ENCODE results near the gene TBCCD1.
A peak's percentile ranks its signal among the peaks of the same experiment; 100 is the strongest.

TBCCD1 gene

GRCh38 chr3:186612721-186613636, 45.8 kb upstream of the TBCCD1 start, which contains the start of gene AHSG:
Gene AHSG (plus strand): TSS chr3:186613060. CDS start chr3:186613142, 82 bp downstream.
- H3K4me3 ChIP-seq (ENCODE audit: control insufficient read depth, low read depth, low read length), result no peak within 1 kb of the TSS
- DNase-seq (ENCODE audit: low read depth), result no peak
- TF ChIP-seq, protein P1, sequence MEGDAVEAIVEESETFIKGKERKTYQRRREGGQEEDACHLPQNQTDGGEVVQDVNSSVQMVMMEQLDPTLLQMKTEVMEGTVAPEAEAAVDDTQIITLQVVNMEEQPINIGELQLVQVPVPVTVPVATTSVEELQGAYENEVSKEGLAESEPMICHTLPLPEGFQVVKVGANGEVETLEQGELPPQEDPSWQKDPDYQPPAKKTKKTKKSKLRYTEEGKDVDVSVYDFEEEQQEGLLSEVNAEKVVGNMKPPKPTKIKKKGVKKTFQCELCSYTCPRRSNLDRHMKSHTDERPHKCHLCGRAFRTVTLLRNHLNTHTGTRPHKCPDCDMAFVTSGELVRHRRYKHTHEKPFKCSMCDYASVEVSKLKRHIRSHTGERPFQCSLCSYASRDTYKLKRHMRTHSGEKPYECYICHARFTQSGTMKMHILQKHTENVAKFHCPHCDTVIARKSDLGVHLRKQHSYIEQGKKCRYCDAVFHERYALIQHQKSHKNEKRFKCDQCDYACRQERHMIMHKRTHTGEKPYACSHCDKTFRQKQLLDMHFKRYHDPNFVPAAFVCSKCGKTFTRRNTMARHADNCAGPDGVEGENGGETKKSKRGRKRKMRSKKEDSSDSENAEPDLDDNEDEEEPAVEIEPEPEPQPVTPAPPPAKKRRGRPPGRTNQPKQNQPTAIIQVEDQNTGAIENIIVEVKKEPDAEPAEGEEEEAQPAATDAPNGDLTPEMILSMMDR (IDR thresholded peaks at IDR 0.05; ENCODE audit: control insufficient read depth, insufficient read depth, low read depth, low read length, missing control alignments), result no peak

GRCh38 chr3:186612065-186612464, 44.9 kb upstream of the TBCCD1 start:
- TF ChIP-seq, protein P1 (IDR thresholded peaks at IDR 0.05; ENCODE audit: control insufficient read depth, insufficient read depth, low read depth, low read length, missing control alignments), result no peak
- no peak for DNase-seq (ENCODE audit: low read depth)
- H3K4me3 ChIP-seq (ENCODE audit: control insufficient read depth, low read depth, low read length), result no peak overlapping the region

DNA sequence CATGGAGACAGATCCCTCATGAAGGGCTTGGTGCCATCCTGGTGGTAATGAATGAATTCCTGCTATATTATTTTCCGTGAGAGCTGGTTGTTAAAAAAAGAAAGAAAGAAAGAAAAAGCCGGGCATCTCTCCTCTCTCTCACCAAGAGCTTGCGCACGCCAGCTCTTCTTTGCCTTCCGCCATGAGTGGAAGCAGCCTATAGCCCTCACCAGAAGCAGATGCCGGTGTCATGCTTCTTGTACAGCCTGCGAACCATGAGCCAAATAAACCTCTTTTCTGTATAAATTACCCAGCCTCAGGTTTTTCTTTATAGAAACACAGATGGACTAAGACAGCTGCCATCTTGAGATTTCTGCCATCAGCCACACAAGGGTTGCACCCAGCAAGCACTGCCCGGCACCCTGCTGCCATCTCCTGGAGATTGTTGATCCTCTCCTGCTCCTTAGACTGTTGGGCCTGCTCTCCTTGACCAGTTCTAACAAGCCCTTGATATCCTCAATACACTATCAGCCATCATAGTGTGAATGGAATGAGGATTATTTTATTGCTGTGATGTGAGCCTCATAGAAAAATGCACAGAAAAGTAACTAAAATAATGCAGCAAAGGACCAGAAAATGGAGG, 42.2 kb upstream of the TBCCD1 start:
- H3K4me3 ChIP-seq (ENCODE audit: control insufficient read depth, low read depth, low read length), result no peak overlapping the region
- TF ChIP-seq, protein P1 (IDR thresholded peaks at IDR 0.05; ENCODE audit: control insufficient read depth, insufficient read depth, low read depth, low read length, missing control alignments), result peak; percentile 41
- DNase-seq (ENCODE audit: low read depth), result no peak

DNA sequence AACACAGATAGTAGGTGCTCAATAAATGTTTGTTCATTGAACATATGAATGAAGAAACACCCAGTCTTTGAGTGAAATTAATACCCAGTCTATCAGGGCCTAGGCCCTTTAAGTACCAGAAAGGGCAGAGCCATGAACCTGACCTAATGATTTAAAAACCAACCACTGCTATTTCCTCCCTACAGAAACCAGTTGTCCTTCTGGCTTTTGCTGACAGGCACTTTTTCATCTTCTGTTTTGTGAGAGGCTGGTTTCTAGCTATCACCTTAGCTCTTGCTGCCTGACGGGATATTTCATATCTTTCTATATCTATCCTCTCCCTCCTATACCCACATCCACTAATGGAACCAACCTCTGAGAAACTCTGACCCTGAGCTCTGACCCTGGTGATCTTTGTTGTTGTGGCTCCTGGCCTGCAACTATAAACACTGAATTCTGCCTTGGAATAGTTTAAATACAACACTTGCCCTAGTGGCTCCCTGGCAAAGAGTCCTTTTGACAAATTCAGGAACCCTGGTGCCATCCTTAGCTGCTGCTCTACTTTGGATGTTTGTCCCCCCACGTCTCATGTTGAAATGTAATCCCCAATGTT, 41.6 kb upstream of the TBCCD1 start:
- TF ChIP-seq, protein P1 (IDR thresholded peaks at IDR 0.05; ENCODE audit: control insufficient read depth, insufficient read depth, low read depth, low read length, missing control alignments), result no peak
- H3K4me3 ChIP-seq (ENCODE audit: control insufficient read depth, low read depth, low read length), result no peak overlapping the region
- DNase-seq (ENCODE audit: low read depth), result no peak

- TF ChIP-seq, protein P1 (IDR thresholded peaks at IDR 0.05; ENCODE audit: control insufficient read depth, insufficient read depth, low read depth, low read length, missing control alignments), result no peak
- no peak for DNase-seq (ENCODE audit: low read depth)
- H3K4me3 ChIP-seq (ENCODE audit: control insufficient read depth, low read depth, low read length), result no peak overlapping the region
Measured at GRCh38 chr3:186605561-186606545, 38.7 kb upstream of the TBCCD1 start.
